Measurements from ENCODE around the gene EIF4E1B.
"Not testable (repeated sequence)": the region's sequence is repeated elsewhere in the genome, so short reads cannot be mapped to it uniquely, and the experiment has no call there.

The EIF4E1B gene

GRCh38 chr5:176629853-176630680, at the start of gene EIF4E1B, which contains the start of gene SNCB:
Gene EIF4E1B, plus strand, starts transcription at chr5:176630675. Its CDS starts 12,113 bp downstream, at chr5:176642788.
Gene SNCB, minus strand, starts transcription at chr5:176630534. Its CDS starts 880 bp downstream, at chr5:176629654.
- Mint-ChIP-seq H3K4me3 (peak within 1 kb of the TSS; percentile 78), H3K9me3 (no peaks in the 10 kb centered on the region), H3K27ac (no peak within 1 kb of the TSS), H3K4me1 (peaks cover 40% of the 10 kb centered on the region), H3K36me3 (peaks cover under 1% of the 10 kb centered on the region), H3K27me3 (peaks cover 24% of the 10 kb centered on the region)
- ATAC-seq (ENCODE audit: low read depth), result peak; percentile 89
- DNase-seq (ENCODE audit: low spot score in 2 of 2), result peak; percentile 52 to 71

- Mint-ChIP-seq H3K9me3 (no peaks in the 10 kb centered on the region), H3K27me3 (peaks cover 3% of the 10 kb centered on the region), H3K4me1 (peaks cover 7% of the 10 kb centered on the region), H3K36me3 (peaks cover 2% of the 10 kb centered on the region), H3K4me3 (no peak overlapping the region), H3K27ac (no peak overlapping the region)
- no peak for ATAC-seq (ENCODE audit: low read depth)
- no peak for DNase-seq (ENCODE audit: low spot score in 2 of 2)
Observed at GRCh38 chr5:176581361-176581760, 49.1 kb upstream of the EIF4E1B start.

GRCh38 chr5:176583076-176583475, 47.4 kb upstream of the EIF4E1B start:
- H3K36me3 Mint-ChIP-seq, result peaks cover 2% of the 10 kb centered on the region
- DNase-seq (ENCODE audit: low spot score in 2 of 2), result no peak
- no peaks in the 10 kb centered on the region for H3K9me3 Mint-ChIP-seq
- peaks cover 2% of the 10 kb centered on the region for H3K4me1 Mint-ChIP-seq
- no peaks in the 10 kb centered on the region for H3K27me3 Mint-ChIP-seq
- H3K4me3 Mint-ChIP-seq, result no peak overlapping the region
- H3K27ac Mint-ChIP-seq, result no peak overlapping the region
- ATAC-seq (ENCODE audit: low read depth), result no peak

GRCh38 chr5:176587398-176587797, 43.1 kb upstream of the EIF4E1B start:
- Mint-ChIP-seq H3K27ac (no peak overlapping the region), H3K4me1 (no peaks in the 10 kb centered on the region), H3K9me3 (no peaks in the 10 kb centered on the region), H3K27me3 (peaks cover 2% of the 10 kb centered on the region), H3K4me3 (no peak overlapping the region), H3K36me3 (peaks cover 2% of the 10 kb centered on the region)
- DNase-seq (ENCODE audit: low spot score in 2 of 2), result no peak
- ATAC-seq (ENCODE audit: low read depth), result no peak

- no peak for DNase-seq (ENCODE audit: low spot score in 2 of 2)
- Mint-ChIP-seq H3K27me3 (peaks cover 2% of the 10 kb centered on the region), H3K4me3 (no peak overlapping the region), H3K27ac (no peak overlapping the region), H3K4me1 (no peaks in the 10 kb centered on the region), H3K36me3 (peaks cover 2% of the 10 kb centered on the region), H3K9me3 (no peaks in the 10 kb centered on the region)
- ATAC-seq (ENCODE audit: low read depth), result no peak
Observed at GRCh38 chr5:176588297-176588696, 42.2 kb upstream of the EIF4E1B start.

GRCh38 chr5:176589039-176589769, 41.3 kb upstream of the EIF4E1B start:
- Mint-ChIP-seq H3K27me3 (peaks cover 2% of the 10 kb centered on the region), H3K4me1 (no peaks in the 10 kb centered on the region), H3K4me3 (no peak overlapping the region), H3K27ac (no peak overlapping the region), H3K36me3 (peaks cover 2% of the 10 kb centered on the region), H3K9me3 (no peaks in the 10 kb centered on the region)
- DNase-seq (ENCODE audit: low spot score in 2 of 2) (no peak), ATAC-seq (ENCODE audit: low read depth) (no peak)

- ATAC-seq (ENCODE audit: low read depth) (no peak), DNase-seq (ENCODE audit: low spot score in 2 of 2) (no peak)
- Mint-ChIP-seq H3K4me3 (no peak overlapping the region), H3K27ac (no peak overlapping the region), H3K27me3 (peaks cover 2% of the 10 kb centered on the region), H3K9me3 (no peaks in the 10 kb centered on the region), H3K4me1 (no peaks in the 10 kb centered on the region), H3K36me3 (peaks cover 2% of the 10 kb centered on the region)
Observed at GRCh38 chr5:176590035-176590717, 40.3 kb upstream of the EIF4E1B start.

GRCh38 chr5:176591667-176592066, 38.8 kb upstream of the EIF4E1B start:
- ATAC-seq (ENCODE audit: low read depth); H3K27ac Mint-ChIP-seq; H3K4me1 Mint-ChIP-seq; H3K4me3 Mint-ChIP-seq; DNase-seq (ENCODE audit: low spot score in 2 of 2); H3K27me3 Mint-ChIP-seq; H3K9me3 Mint-ChIP-seq; H3K36me3 Mint-ChIP-seq: not testable (repeated sequence)

- ATAC-seq (ENCODE audit: low read depth) (no peak), DNase-seq (ENCODE audit: low spot score in 2 of 2) (no peak)
- Mint-ChIP-seq H3K27ac (no peak overlapping the region), H3K27me3 (peaks cover 2% of the 10 kb centered on the region), H3K4me3 (no peak overlapping the region), H3K9me3 (no peaks in the 10 kb centered on the region), H3K36me3 (no peaks in the 10 kb centered on the region), H3K4me1 (peaks cover 6% of the 10 kb centered on the region)
Observed at GRCh38 chr5:176592573-176592972, 37.9 kb upstream of the EIF4E1B start.

GRCh38 chr5:176593273-176593869, 37.1 kb upstream of the EIF4E1B start:
- ATAC-seq (ENCODE audit: low read depth) (no peak), DNase-seq (ENCODE audit: low spot score in 2 of 2) (no peak)
- Mint-ChIP-seq H3K27me3 (peaks cover 1% of the 10 kb centered on the region), H3K9me3 (no peaks in the 10 kb centered on the region), H3K36me3 (no peaks in the 10 kb centered on the region), H3K4me3 (no peak overlapping the region), H3K27ac (no peak overlapping the region), H3K4me1 (peaks cover 6% of the 10 kb centered on the region)

- H3K4me1 Mint-ChIP-seq, result peaks cover 6% of the 10 kb centered on the region
- no peaks in the 10 kb centered on the region for H3K36me3 Mint-ChIP-seq
- no peak overlapping the region for H3K27ac Mint-ChIP-seq
- no peaks in the 10 kb centered on the region for H3K9me3 Mint-ChIP-seq
- no peaks in the 10 kb centered on the region for H3K27me3 Mint-ChIP-seq
- peak overlapping the region; percentile 12 for H3K4me3 Mint-ChIP-seq
- ATAC-seq (ENCODE audit: low read depth) (no peak), DNase-seq (ENCODE audit: low spot score in 2 of 2) (no peak)
Observed at GRCh38 chr5:176594554-176594953, 35.9 kb upstream of the EIF4E1B start.

GRCh38 chr5:176595386-176595943, 35.0 kb upstream of the EIF4E1B start:
- Mint-ChIP-seq H3K36me3 (no peaks in the 10 kb centered on the region), H3K27ac (no peak overlapping the region), H3K27me3 (no peaks in the 10 kb centered on the region), H3K4me3 (no peak overlapping the region), H3K9me3 (no peaks in the 10 kb centered on the region), H3K4me1 (peaks cover 6% of the 10 kb centered on the region)
- no peak for ATAC-seq (ENCODE audit: low read depth)
- DNase-seq (ENCODE audit: low spot score in 2 of 2), result no peak

- Mint-ChIP-seq H3K4me1 (peaks cover 6% of the 10 kb centered on the region), H3K9me3 (no peaks in the 10 kb centered on the region), H3K27ac (peak overlapping the region; percentile 75), H3K4me3 (peak overlapping the region; percentile 83), H3K27me3 (no peaks in the 10 kb centered on the region), H3K36me3 (no peaks in the 10 kb centered on the region)
- DNase-seq (ENCODE audit: low spot score in 2 of 2) (no peak), ATAC-seq (ENCODE audit: low read depth) (no peak)
Observed at GRCh38 chr5:176596069-176596644, 34.3 kb upstream of the EIF4E1B start.
